Measurements from ENCODE around the gene TOMM20L.

DNA sequence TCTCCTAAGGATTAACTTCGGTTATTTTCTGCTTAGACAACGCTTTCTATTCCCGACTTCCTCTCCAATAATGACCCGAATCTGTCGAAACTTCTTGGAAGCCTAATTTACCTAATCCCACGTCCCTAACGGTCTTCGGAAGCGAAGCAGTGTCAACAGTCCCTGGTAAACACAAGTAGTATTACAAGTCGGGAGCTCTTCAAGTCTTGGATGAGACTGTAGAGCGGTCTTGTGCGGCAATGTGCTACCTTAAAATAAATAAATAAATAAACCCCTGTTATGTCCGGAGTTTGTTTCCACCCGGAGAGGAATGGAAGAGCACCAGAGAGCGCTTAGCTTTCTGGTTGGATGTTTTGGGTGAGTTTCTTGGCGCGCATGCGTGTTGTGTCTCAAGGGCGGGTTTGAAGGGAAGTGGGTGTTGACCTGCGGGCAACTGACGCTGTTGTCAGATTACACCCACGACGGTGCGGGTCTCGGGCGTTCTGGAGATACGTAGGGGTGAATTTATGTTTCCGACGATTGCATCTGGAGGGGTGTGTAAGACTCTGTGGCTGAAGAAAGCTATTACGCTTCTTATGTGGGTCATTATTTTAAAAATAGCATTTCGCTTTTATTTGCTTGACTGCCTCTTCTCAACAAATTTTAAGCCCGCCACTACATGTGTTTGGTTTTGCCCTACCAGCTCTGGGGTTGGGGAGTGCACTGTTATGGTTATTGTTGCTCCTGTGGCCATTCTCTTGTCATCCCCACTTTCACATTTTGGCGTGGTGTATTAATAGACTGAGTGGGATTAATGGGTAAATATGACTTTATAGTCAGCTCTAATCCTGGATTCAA, 31.8 kb downstream of the TOMM20L start, which contains the start of the genes KIAA0586 and TIMM9:
- TF ChIP-seq, protein P1, sequence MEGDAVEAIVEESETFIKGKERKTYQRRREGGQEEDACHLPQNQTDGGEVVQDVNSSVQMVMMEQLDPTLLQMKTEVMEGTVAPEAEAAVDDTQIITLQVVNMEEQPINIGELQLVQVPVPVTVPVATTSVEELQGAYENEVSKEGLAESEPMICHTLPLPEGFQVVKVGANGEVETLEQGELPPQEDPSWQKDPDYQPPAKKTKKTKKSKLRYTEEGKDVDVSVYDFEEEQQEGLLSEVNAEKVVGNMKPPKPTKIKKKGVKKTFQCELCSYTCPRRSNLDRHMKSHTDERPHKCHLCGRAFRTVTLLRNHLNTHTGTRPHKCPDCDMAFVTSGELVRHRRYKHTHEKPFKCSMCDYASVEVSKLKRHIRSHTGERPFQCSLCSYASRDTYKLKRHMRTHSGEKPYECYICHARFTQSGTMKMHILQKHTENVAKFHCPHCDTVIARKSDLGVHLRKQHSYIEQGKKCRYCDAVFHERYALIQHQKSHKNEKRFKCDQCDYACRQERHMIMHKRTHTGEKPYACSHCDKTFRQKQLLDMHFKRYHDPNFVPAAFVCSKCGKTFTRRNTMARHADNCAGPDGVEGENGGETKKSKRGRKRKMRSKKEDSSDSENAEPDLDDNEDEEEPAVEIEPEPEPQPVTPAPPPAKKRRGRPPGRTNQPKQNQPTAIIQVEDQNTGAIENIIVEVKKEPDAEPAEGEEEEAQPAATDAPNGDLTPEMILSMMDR (conservative IDR thresholded peaks at IDR 0.05): no peak
- no peak for TF ChIP-seq ZFX (IDR thresholded peaks at IDR 0.05)

All from C4-2B (cell line).